ENCODE results near the gene APCDD1.
A peak's percentile ranks its signal among the peaks of the same experiment; 100 is the strongest.
"Not testable (repeated sequence)": the region's sequence is repeated elsewhere in the genome, so short reads cannot be mapped to it uniquely, and the experiment has no call there.

Gene APCDD1

DNA sequence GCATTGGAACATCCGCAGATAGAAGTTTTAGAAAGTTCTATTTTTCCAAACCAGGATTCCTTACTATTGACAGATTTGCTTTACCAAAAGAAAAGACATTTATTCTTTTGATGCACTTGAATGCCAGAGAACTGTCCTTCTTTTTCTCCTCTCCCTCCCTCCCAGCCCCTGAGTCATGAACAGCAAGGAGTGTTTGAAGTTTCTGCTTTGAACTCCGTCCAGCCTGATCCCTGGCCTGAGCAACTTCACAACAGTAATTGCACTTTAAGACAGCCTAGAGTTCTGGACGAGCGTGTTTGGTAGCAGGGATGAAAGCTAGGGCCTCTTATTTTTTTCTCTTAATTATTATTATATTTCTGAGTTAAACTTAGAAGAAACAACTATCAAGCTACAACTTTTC lies 33.6 kb downstream of the APCDD1 start:
- DNase-seq = no peak

DNA sequence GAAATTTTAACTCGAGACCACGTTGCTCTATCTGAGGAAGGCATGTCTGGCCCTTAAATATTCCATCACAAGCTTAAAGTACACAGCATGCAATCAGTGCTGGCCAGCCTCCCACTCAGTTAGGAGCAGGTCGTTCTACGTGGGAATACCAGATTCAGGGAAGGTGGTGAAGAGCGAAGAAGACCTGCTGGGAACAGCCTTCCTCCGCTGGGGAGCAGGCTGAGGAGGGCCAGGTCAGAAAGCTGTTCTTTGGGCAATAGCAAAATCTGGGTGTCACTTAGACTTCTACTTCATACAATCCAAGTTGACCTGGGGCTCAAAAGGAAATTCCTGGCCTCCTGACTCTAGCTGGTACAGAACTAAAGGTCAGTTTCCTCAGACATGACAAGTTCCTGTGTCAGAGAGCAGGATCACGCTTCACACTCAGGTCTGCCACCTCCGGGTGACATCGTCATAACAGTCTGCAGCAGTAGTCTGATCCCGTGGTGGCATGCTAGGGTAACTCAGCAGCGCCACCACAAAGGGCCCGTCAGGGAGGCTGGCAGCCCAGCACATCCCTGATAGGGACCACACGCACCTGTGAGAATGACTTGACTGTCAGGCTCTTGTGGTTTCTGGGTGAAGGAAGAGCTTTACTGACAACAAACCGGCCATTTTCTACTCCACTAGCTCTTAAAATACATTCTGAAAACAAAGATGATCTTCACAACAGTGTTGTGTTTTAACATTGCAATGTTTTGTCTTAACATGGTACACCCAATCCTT lies 36.1 kb downstream of the APCDD1 start:
- peak in 15 of 51 donors; percentile 22 to 65 (median 36) for DNase-seq

DNA sequence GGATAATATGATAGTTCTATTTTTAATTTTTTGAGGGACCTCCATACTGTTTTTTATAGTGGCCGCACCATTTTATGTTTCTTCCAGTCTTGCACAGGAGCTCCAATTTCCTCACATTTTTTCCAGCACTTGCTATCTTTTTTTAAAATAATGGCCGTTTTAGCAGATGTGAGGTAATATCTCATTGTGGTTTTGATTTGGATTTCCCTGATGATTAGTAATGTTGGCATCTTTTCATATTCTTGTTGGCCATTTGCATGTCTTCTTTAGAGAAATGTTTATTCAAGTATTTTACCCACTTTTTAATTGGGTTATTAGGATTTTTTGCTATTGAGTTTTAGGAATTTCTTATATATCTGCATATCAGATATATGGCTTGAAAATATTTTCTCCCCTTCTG lies 41.5 kb downstream of the APCDD1 start:
- no peak for DNase-seq

DNA sequence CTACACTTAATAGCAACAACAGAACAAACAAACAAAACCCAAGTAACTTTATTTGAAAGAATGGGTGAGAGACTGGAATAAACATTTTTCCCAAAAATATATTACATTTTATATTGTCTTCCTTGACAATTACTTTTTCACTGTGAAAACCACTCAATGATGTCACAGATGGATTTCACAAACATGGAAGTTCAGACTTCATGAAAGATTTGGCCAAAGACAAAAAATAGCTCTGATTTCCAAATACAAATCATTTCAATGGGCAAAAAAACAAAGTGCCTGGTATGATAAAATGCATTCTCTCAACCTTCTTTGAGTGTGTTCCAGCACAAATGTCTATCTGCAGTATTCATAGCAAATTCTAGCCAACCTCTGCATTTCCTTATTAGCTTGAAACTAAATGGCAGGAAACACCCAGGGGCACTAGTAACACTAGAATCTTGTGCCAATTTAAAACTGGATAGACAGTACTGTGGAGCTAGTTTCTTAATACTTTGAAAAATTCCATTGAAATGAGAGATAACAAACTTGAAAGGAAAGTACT lies 42.8 kb downstream of the APCDD1 start:
- DNase-seq = no peak

- DNase-seq = no peak
Measured at GRCh38 chr18:10499230-10499629, 44.8 kb downstream of the APCDD1 start.

GRCh38 chr18:10500038-10500437 lies 45.6 kb downstream of the APCDD1 start:
- no peak for DNase-seq

GRCh38 chr18:10504723-10505122 lies 50.3 kb downstream of the APCDD1 start:
- no peak for DNase-seq

GRCh38 chr18:10505892-10506291 lies 51.5 kb downstream of the APCDD1 start:
- DNase-seq = not testable (repeated sequence)

GRCh38 chr18:10508591-10508990 lies 54.2 kb downstream of the APCDD1 start:
- no peak for DNase-seq

GRCh38 chr18:10511236-10511635 lies 56.8 kb downstream of the APCDD1 start:
- DNase-seq = no peak

DNA sequence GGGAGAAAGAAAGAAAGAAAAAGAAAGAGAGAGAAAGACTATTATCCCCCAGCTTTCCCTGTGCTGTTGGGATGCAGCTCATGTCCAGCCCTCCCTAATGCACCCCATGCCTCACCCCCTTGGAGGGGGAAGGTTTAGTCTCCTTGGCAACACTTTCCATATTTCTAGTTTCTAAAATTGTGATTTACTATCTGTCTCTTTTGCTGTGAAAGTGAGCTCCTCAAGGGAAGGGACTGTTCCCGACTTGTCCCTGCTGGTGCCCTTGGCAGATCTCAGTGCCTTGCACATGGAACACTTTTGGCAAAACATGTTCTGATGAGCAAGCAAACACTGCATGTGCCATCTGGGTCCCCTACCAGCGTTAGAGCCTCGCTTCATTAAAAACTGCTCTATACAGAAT lies 59.6 kb downstream of the APCDD1 start:
- DNase-seq = peak in 12 of 51 donors; percentile 3 to 43 (median 22)

DNA sequence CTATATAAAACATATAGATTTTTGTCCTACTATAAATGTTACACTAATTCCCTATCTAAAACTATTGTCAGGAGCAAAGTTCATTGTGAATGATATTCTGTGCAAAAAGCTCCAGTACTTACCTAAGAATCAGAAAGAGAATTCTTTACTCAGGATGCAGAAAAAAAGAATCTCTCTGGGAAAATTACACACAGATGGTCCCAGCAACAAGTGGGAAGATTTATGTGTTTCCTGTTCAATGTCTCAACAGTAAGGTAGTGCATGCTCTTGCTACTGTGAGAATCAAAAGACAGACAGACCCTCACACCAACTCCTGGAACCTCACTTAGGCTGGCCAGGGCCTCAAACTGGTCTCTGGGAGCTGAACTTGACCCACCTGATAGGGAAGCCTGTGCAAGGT lies 60.2 kb downstream of the APCDD1 start:
- no peak for DNase-seq

DNA sequence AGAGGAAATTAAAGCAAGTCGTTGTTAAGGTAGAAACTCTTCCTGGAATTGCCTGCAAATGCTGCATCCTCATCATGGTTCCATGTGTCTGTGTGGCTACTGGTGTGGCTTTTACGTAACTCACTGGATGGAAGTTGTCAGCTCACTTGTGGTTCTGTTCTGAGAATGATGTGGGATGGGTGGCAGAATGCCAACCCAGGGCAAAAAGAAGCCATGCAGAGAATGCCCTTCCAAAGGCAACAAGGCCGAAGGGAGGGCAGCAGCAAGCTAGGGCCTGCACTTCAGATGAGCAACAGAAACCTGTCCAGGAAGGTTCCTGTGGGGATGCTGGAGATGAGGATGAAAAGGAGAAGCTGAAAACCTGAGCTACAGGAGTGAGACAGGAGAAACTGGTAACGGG lies 61.0 kb downstream of the APCDD1 start:
- DNase-seq = peak in 1 of 51 donors; percentile 13

DNA sequence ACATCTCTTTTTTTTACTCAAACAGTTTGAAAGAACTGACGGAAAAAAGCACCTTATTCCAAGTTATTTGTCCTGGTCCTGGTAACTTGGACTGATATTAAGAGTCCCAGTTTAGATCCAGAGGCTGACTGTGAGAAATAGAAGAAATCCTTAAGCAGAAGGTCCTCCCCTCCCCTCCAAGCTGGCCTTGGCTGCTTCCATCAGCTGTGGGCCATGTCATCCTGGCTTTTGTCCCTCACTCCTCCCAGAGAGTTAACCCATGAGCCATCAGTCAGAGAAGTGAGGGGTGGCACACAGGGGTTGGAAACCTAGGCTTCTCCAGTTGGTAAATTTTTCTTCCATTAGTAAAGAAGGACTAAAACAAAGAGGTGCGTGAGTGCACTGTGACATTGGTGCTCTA lies 61.6 kb downstream of the APCDD1 start:
- no peak for DNase-seq

DNA sequence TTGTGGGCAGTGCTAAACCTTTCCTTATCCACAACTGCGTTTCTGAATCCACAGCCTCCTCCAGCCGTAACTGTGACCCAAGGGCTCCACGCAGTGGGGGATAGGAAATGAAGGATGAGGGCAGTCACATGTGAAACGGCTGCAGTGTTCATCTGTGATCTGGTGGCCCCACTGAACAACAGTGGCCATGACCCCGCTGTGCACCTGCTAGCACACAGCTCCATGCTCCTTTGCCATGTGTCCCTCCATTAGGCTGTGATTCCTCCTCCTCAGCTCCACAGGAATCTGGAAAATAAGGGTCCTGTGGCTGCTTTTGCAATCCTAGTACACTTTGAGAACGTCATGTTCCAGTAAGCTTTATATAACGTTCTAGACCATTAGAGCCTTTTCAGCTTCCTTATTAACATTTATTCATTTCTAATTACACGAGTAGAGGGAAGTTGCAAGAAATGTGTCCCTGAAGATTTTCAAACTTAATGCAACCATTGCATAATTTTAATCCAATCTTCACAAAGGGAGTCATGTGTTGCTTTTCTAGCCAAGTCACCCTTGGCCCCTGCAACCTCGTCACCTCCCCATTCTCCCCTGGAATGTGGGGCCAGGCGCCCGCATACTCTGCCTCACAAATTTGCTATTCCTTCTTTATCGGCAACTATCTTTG lies 64.3 kb downstream of the APCDD1 start:
- peak in 42 of 51 donors; percentile 20 to 85 (median 60) for DNase-seq

DNA sequence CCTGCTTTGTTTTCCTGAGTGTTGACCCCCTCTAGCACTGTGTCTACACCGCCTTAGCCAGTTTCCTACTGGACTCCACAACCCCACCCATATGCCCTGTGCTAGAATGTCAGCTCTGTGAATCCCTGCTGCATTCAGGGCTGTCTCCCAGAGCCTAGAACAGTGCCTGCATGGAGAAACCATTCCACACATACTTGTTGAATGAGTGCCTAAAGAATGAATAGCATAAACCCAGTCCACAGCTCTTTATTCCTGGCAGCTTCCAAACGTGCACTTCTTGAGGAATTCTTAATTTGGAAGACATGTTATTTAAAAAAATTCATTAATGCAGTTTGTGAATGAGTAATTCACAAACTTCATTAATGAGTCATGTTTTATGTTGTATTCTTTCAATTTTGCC lies 64.9 kb downstream of the APCDD1 start:
- DNase-seq = peak in 1 of 51 donors; percentile 52

GRCh38 chr18:10519999-10520935 lies 65.8 kb downstream of the APCDD1 start:
- DNase-seq = peak in 45 of 51 donors; percentile 19 to 87 (median 60)

DNA sequence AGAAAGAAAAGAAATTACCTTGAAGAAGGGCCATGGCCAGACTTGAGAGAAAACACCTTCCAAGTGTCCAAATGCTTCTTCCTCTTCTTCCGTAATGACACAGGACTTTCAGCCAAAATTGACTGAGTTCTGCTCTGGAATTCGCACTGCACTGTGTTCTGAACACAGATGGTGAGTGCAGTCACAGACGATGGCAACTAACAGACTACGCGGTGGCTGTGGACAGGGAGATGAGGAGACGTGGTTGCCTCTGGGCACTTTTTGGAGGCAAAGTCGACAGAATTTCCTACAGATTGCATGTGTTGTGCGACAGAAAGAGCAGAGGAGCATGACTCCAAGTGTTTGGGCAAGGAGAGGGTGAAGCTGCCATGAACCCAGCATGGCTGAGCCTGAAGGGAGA lies 67.1 kb downstream of the APCDD1 start:
- DNase-seq = no peak

DNA sequence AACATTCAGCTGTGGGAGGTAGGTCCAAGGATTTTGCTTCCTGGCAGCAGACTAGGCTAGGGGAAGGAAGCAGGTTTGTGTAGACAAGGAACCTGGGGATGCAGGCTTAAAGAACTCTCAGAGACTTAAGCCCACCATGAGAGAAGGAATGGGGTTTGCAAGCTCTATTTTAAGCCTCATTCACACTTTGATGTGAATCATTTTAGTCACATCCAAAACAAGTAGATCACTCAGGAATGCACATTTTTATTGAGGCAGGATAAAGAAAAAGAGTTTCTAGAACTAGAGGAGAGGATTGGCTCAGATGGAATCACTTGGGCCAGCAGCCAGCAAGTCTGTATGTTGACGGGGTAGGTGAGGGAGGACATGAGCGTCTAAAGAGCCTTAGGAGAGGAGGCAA lies 68.1 kb downstream of the APCDD1 start:
- DNase-seq = no peak

GRCh38 chr18:10523544-10523943 lies 69.1 kb downstream of the APCDD1 start:
- no peak for DNase-seq

- DNase-seq = no peak
Measured at GRCh38 chr18:10524507-10525370, 70.3 kb downstream of the APCDD1 start.
